HepG2 (cell line): Measurements from ENCODE around the gene TWIST2. TPM values are rescaled to one million over a fixed set of nuclear protein-coding genes. Genes with fewer than 3 reads are reported as not detected.
A peak's percentile ranks its signal among the peaks of the same experiment; 100 is the strongest.

ENCODE experiments used
- AHR ChIP-seq: IDR thresholded peaks from 2 replicates; pipeline ENCODE4 v1.6.1; 2018; ENCODE audit warnings: missing genetic modification reagents, missing compliant biosample characterization
- HNRNPLL ChIP-seq: fragments of 200-400 bp; formaldehyde crosslinking; IDR thresholded peaks from 2 replicates; pipeline ENCODE4 v1.6.1; 2017; ENCODE audit warnings: mild to moderate bottlenecking, low read depth, low read length; ENCODE audit not compliant: poor library complexity, severe bottlenecking
- HNRNPUL1 ChIP-seq: fragments of 200-400 bp; formaldehyde crosslinking; IDR thresholded peaks from 2 replicates; pipeline ENCODE4 v1.6.1; 2017; ENCODE audit warnings: low read depth, mild to moderate bottlenecking, low read length, moderate library complexity
- MEF2D ChIP-seq: sonication (generic); formaldehyde crosslinking; IDR thresholded peaks from 2 replicates; pipeline ENCODE4 v1.5.1; 2020; ENCODE audit warnings: mild to moderate bottlenecking, missing genetic modification reagents
- MEIS2 ChIP-seq: sonication (generic); formaldehyde crosslinking; IDR thresholded peaks from 2 replicates; pipeline ENCODE4 v1.9.0; 2021; ENCODE audit warnings: mild to moderate bottlenecking, missing genetic modification reagents
- MTA3 ChIP-seq: sonication (generic); formaldehyde crosslinking; IDR thresholded peaks from 2 replicates; pipeline ENCODE4 v1.4.0; 2020; ENCODE audit warnings: missing genetic modification reagents
- MYNN ChIP-seq: sonication (generic); formaldehyde crosslinking; IDR thresholded peaks from 2 replicates; pipeline ENCODE4 v1.4.0; 2020; ENCODE audit warnings: mild to moderate bottlenecking, low read depth, missing genetic modification reagents
- NFAT5 ChIP-seq: sonication (generic); formaldehyde crosslinking; IDR thresholded peaks from 2 replicates; pipeline ENCODE4 v1.4.0; 2020; ENCODE audit warnings: missing genetic modification reagents
- NFYC ChIP-seq: IDR thresholded peaks from 2 replicates; pipeline ENCODE4 v1.6.1; 2016; ENCODE audit warnings: missing genetic modification reagents, missing compliant biosample characterization
- NR0B2 ChIP-seq: sonication (generic); formaldehyde crosslinking; IDR thresholded peaks from 2 replicates; pipeline ENCODE4 v1.4.0; 2020; ENCODE audit warnings: mild to moderate bottlenecking, missing genetic modification reagents
- THAP9 ChIP-seq: sonication (generic); formaldehyde crosslinking; IDR thresholded peaks from 2 replicates; pipeline ENCODE4; 2020; ENCODE audit warnings: missing genetic modification reagents, mild to moderate bottlenecking, borderline replicate concordance
- ZFP36L1 ChIP-seq: sonication (generic); formaldehyde crosslinking; IDR thresholded peaks from 2 replicates; pipeline ENCODE4 v1.8.0; 2022; ENCODE audit warnings: mild to moderate bottlenecking, missing genetic modification reagents, moderate library complexity
- ZNF251 ChIP-seq: sonication (generic); formaldehyde crosslinking; IDR thresholded peaks from 2 replicates; pipeline ENCODE4 v1.9.0; 2021; ENCODE audit warnings: mild to moderate bottlenecking, missing genetic modification reagents
- ZNF264 ChIP-seq: sonication (generic); formaldehyde crosslinking; IDR thresholded peaks from 2 replicates; pipeline ENCODE4 v1.4.0; 2020; ENCODE audit warnings: missing genetic modification reagents
- ZNF331 ChIP-seq: sonication (generic); formaldehyde crosslinking; IDR thresholded peaks from 2 replicates; pipeline ENCODE4 v1.4.0; 2020; ENCODE audit warnings: missing genetic modification reagents
- polyA plus RNA-seq, 8 experiments: library from polyadenylated mRNA; depleted of rRNA in 3 of 8; stranded (reverse) in 7 of 8; unstranded in 1 of 8; fragments of >200 nt; fragmentation: Illumina TruSeq in 4 of 8; extraction: Trizol in 4 of 8; gene quantifications; 2 replicates each; pipeline versions ENCODE4 v1.2.1 to v1.2.3, GENCODE V29; 2011 to 2016; ENCODE audit warnings: low read depth in 4 of 8, missing spikeins in 1 of 8, mixed read lengths in 1 of 8; ENCODE audit not compliant: insufficient read depth in 1 of 8
- total RNA-seq, 5 experiments: library from RNA; depleted of rRNA; stranded (reverse); fragments of >200 nt; fragmentation: Illumina TruSeq; extraction: Trizol; gene quantifications; 2 replicates each; pipeline ENCODE4 v1.2.3, GENCODE V29; 2016; ENCODE audit warnings: low read depth in 1 of 5
- TF ChIP-seq, protein P1 (sequence below): sonication (generic); formaldehyde crosslinking; IDR thresholded peaks from 2 replicates; pipeline ENCODE4 v1.5.0; 2020; ENCODE audit warnings: missing genetic modification reagents
- TF ChIP-seq, protein P2 (sequence below): sonication (generic); formaldehyde crosslinking; IDR thresholded peaks from 2 replicates; pipeline ENCODE4 v1.4.0; 2020; ENCODE audit warnings: missing genetic modification reagents, borderline replicate concordance

The TWIST2 gene
- total and polyA plus RNA-seq, 2 of the 13 experiments (the other 11 are each of a cell fraction or from before 2014, with no cell fraction given): 0.08 to 0.11 TPM

GRCh38 chr2:238864207-238865014 is 16.5 kb downstream of the TWIST2 start (continued):
- TF ChIP-seq NFAT5 (CRISPR knock-in tag) (0 out of 2 replicates have a peak, but pooled peaks have one; percentile 14), ZNF264 (CRISPR knock-in tag) (peak; percentile 92; the same call in 1 of the 2 replicates), MYNN (CRISPR knock-in tag) (no peak; the same call in 1 of the 2 replicates), MEF2D (CRISPR knock-in tag) (peak; percentile 74), THAP9 (CRISPR knock-in tag) (peak; percentile 76; the same call in 1 of the 2 replicates), AHR (CRISPR knock-in tag) (0 out of 2 replicates have a peak, but pooled peaks have one; percentile 42), HNRNPLL (peak; percentile 51), ZFP36L1 (peak; percentile 98), MEIS2 (CRISPR knock-in tag) (peak; percentile 54; the same call in 1 of the 2 replicates), NR0B2 (CRISPR knock-in tag) (peak; percentile 13; the same call in 1 of the 2 replicates), ZNF331 (peak; percentile 94), HNRNPUL1 (no peak), MTA3 (no peak), NFYC (no peak), ZNF251 (CRISPR knock-in tag) (no peak)
- TF ChIP-seq, protein P1, sequence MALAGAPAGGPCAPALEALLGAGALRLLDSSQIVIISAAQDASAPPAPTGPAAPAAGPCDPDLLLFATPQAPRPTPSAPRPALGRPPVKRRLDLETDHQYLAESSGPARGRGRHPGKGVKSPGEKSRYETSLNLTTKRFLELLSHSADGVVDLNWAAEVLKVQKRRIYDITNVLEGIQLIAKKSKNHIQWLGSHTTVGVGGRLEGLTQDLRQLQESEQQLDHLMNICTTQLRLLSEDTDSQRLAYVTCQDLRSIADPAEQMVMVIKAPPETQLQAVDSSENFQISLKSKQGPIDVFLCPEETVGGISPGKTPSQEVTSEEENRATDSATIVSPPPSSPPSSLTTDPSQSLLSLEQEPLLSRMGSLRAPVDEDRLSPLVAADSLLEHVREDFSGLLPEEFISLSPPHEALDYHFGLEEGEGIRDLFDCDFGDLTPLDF (CRISPR knock-in tag): no peak
- TF ChIP-seq, protein P2, sequence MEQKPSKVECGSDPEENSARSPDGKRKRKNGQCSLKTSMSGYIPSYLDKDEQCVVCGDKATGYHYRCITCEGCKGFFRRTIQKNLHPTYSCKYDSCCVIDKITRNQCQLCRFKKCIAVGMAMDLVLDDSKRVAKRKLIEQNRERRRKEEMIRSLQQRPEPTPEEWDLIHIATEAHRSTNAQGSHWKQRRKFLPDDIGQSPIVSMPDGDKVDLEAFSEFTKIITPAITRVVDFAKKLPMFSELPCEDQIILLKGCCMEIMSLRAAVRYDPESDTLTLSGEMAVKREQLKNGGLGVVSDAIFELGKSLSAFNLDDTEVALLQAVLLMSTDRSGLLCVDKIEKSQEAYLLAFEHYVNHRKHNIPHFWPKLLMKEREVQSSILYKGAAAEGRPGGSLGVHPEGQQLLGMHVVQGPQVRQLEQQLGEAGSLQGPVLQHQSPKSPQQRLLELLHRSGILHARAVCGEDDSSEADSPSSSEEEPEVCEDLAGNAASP (CRISPR knock-in tag): peak; percentile 84
